ENCODE data around the gene CSNK2A3.
"Not testable (repeated sequence)": the region's sequence is repeated elsewhere in the genome, so short reads cannot be mapped to it uniquely, and the experiment has no call there.

The CSNK2A3 gene

GRCh38 chr11:11352878-11353277 is at the start of gene CSNK2A3:
Gene CSNK2A3 (minus strand): TSS chr11:11353250. CDS start chr11:11353119, 131 bp downstream.
- DNase-seq = not testable (repeated sequence)

- DNase-seq = no peak
These were observed 49.0 kb upstream of the CSNK2A3 start for GRCh38 chr11:11401960-11402535.

GRCh38 chr11:11400635-11401232 is 47.7 kb upstream of the CSNK2A3 start:
- DNase-seq = no peak

- DNase-seq = no peak
These were observed 47.1 kb upstream of the CSNK2A3 start for GRCh38 chr11:11400121-11400520.

GRCh38 chr11:11397781-11398180 is 44.7 kb upstream of the CSNK2A3 start:
- no peak for DNase-seq

GRCh38 chr11:11397036-11397415 is 44.0 kb upstream of the CSNK2A3 start:
- no peak for DNase-seq

GRCh38 chr11:11396301-11397035 is 43.4 kb upstream of the CSNK2A3 start:
- DNase-seq = no peak

- DNase-seq = no peak
These were observed 42.1 kb upstream of the CSNK2A3 start for GRCh38 chr11:11395126-11395525.

- no peak for DNase-seq
These were observed 41.2 kb upstream of the CSNK2A3 start for GRCh38 chr11:11394241-11394640.

GRCh38 chr11:11391796-11392463 is 38.9 kb upstream of the CSNK2A3 start:
- DNase-seq = no peak

- no peak for DNase-seq
These were observed 38.1 kb upstream of the CSNK2A3 start for GRCh38 chr11:11391169-11391568.

- no peak for DNase-seq
These were observed 37.2 kb upstream of the CSNK2A3 start for GRCh38 chr11:11390068-11390771.

- DNase-seq = no peak
These were observed 36.2 kb upstream of the CSNK2A3 start for GRCh38 chr11:11389238-11389637.

- no peak for DNase-seq
These were observed 34.7 kb upstream of the CSNK2A3 start for GRCh38 chr11:11387622-11388305.

GRCh38 chr11:11387207-11387606 is 34.2 kb upstream of the CSNK2A3 start:
- DNase-seq = no peak

GRCh38 chr11:11384829-11385228 is 31.8 kb upstream of the CSNK2A3 start:
- DNase-seq = no peak

- no peak for DNase-seq
These were observed 30.9 kb upstream of the CSNK2A3 start for GRCh38 chr11:11383995-11384394.

GRCh38 chr11:11382858-11383532 is 29.9 kb upstream of the CSNK2A3 start:
- no peak for DNase-seq

- DNase-seq = no peak
These were observed 28.5 kb upstream of the CSNK2A3 start for GRCh38 chr11:11381471-11382105.

GRCh38 chr11:11380883-11381282 is 27.8 kb upstream of the CSNK2A3 start:
- no peak for DNase-seq

- no peak for DNase-seq
These were observed 27.3 kb upstream of the CSNK2A3 start for GRCh38 chr11:11380340-11380739.

Data from NCI-H1694 treated with DMSO at 0.1 percent for 48 hours (cell line).